ENCODE data around the gene MYMX.

The MYMX gene

DNA sequence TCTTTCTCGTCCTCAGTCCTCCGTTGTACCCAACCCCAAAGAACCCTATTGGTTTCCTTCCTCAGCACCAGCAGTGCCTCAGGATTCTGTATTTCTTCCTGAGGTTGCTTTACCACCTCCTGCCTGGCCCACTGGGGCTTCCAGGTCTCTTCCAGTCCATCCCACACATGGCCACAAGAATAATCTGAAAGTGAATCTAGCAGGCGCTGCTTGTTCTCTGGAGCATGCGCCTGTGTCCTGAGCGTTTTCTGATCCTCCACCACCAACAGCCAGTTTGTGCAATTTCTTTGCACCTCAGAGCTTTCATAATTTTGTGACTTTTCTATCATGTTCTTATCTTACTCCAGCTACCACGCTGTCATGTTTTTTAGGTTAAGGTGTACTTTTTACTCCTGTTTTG lies 18.5 kb downstream of the MYMX start:
- TF ChIP-seq, protein P1, sequence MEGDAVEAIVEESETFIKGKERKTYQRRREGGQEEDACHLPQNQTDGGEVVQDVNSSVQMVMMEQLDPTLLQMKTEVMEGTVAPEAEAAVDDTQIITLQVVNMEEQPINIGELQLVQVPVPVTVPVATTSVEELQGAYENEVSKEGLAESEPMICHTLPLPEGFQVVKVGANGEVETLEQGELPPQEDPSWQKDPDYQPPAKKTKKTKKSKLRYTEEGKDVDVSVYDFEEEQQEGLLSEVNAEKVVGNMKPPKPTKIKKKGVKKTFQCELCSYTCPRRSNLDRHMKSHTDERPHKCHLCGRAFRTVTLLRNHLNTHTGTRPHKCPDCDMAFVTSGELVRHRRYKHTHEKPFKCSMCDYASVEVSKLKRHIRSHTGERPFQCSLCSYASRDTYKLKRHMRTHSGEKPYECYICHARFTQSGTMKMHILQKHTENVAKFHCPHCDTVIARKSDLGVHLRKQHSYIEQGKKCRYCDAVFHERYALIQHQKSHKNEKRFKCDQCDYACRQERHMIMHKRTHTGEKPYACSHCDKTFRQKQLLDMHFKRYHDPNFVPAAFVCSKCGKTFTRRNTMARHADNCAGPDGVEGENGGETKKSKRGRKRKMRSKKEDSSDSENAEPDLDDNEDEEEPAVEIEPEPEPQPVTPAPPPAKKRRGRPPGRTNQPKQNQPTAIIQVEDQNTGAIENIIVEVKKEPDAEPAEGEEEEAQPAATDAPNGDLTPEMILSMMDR (IDR thresholded peaks at IDR 0.05; ENCODE audit: low read depth, low read length), result no peak
- no peak for TF ChIP-seq MAX (IDR thresholded peaks at IDR 0.05; ENCODE audit: low read depth, low read length)
- TF ChIP-seq MYC (IDR thresholded peaks at IDR 0.05; ENCODE audit: low read depth, low read length), result no peak
- TF ChIP-seq POLR2A (IDR thresholded peaks at IDR 0.05; ENCODE audit: extremely low read depth, insufficient read length), result no peak
- H3K4me3 ChIP-seq (ENCODE audit: low read depth, low read length), result no peak overlapping the region
- DNase-seq (ENCODE audit: low read depth), result no peak

GRCh38 chr6:44235891-44236516 lies 19.3 kb downstream of the MYMX start:
- no peak for DNase-seq (ENCODE audit: low read depth)
- H3K4me3 ChIP-seq (ENCODE audit: low read depth, low read length), result no peak overlapping the region
- TF ChIP-seq MYC (IDR thresholded peaks at IDR 0.05; ENCODE audit: low read depth, low read length) (no peak), POLR2A (IDR thresholded peaks at IDR 0.05; ENCODE audit: extremely low read depth, insufficient read length) (no peak), MAX (IDR thresholded peaks at IDR 0.05; ENCODE audit: low read depth, low read length) (no peak)
- TF ChIP-seq, protein P1 (IDR thresholded peaks at IDR 0.05; ENCODE audit: low read depth, low read length), result no peak

DNA sequence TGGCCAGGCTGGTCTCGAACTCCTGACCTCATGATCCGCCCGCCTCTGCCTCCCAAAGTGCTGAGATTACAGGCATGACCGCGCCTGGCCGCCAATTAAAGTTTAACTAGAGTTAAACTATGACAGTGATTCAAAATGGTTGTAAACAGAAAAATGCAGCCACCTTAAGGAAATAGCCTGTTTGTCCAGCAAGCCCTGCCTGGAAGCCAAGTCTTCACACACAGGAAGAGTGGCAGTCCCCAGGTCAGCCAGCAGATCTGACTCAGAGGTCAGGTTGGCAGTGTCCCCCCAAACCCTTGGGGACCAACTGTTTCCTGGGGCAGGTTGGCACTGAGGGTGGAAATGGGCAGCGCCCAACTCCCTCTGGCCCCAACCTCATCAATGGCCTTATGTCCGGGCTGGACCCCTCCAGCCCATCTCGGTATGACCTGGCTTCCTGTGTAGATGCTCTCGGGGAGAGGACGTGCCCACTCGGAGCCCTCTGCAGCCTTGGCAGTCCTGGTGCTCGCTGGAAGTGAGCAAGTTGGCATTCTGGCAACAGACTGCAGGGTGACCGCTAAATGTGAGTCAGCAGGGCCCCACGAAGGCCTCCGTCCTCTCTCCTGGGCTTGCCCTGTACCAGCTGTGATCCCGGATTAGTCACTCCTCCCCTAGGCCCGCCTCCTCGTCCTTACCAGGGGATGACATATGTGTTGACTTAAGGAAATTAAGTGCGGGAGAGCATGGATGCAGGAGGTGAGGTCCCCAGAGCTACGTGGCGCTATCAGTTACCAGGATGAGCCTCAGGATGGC lies 20.5 kb downstream of the MYMX start:
- peak overlapping the region; percentile 45 for H3K4me3 ChIP-seq (ENCODE audit: low read depth, low read length)
- DNase-seq (ENCODE audit: low read depth), result peak; percentile 94
- peak; percentile 40 for TF ChIP-seq MAX (IDR thresholded peaks at IDR 0.05; ENCODE audit: low read depth, low read length)
- TF ChIP-seq MYC (IDR thresholded peaks at IDR 0.05; ENCODE audit: low read depth, low read length), result peak; percentile 59; the same call in 1 of the 2 replicates
- TF ChIP-seq POLR2A (IDR thresholded peaks at IDR 0.05; ENCODE audit: extremely low read depth, insufficient read length), result no peak

DNA sequence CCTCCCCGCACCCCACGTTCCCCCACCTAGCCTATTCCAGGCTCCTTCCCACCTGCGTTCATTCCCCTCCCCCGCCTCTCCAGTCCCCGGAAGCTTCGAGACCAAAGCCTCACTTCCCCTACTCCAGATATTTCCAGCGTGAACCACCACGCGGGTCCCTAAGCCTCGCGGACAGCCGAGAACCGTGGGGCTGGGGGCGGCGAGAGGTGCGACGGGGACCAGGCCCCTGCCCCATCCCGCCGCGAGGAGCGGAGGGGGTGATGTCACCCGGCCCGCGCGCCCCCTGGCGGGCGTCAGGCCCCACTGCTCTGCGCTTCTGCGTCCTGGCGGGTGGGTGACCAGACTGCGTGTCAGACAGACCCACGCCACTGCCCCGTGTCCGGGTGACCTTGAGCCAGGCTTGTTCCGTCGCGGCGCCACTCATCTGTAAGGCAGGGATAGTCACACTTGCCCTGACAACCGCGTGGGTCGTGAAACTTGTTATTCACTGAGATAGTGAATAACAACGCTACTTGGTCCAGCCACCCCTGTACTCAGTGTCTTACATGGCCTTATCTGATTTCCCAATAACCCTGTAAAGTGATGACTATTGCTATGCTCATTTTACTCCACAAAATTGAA lies 21.2 kb downstream of the MYMX start:
- DNase-seq (ENCODE audit: low read depth), result peak; percentile 79
- H3K4me3 ChIP-seq (ENCODE audit: low read depth, low read length), result peak overlapping the region; percentile 45
- TF ChIP-seq, protein P1 (IDR thresholded peaks at IDR 0.05; ENCODE audit: low read depth, low read length), result peak; percentile 90
- TF ChIP-seq POLR2A (IDR thresholded peaks at IDR 0.05; ENCODE audit: extremely low read depth, insufficient read length) (peak; percentile 25), MYC (IDR thresholded peaks at IDR 0.05; ENCODE audit: low read depth, low read length) (no peak), MAX (IDR thresholded peaks at IDR 0.05; ENCODE audit: low read depth, low read length) (peak; percentile 32; the same call in 1 of the 2 replicates)

DNA sequence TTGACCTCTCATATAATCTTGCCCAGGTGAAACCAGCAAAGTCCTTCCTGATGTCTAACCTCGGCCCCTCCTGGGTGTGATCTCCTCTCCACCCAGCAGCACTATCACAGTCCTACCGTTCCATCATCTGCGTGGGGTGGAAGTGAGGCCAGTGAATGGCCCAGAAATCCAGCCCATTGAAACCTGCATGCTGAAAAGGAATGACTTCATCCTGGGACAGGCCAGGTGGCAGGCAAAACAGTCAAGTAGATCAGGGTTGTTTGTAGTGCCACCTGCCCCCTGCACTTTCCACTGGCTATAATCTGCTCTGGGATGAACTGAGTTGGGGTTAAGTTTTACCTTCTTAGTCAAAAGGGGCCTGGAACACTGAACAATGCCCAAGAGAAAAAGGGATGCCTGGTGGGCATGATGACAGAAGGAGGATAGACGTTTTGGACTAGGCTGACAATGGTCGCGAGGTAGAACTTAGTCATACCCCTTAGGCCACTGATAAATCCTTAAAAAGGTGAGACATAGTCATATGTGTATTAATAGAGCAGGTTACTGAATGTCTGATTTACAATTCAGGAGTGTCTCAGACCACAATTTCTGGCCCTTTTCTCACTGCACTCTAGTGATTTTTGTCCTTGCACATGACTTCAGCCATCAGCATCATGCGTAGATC lies 22.1 kb downstream of the MYMX start:
- H3K4me3 ChIP-seq (ENCODE audit: low read depth, low read length), result no peak overlapping the region
- no peak for DNase-seq (ENCODE audit: low read depth)
- TF ChIP-seq POLR2A (IDR thresholded peaks at IDR 0.05; ENCODE audit: extremely low read depth, insufficient read length), result no peak
- TF ChIP-seq, protein P1 (IDR thresholded peaks at IDR 0.05; ENCODE audit: low read depth, low read length), result no peak
- no peak for TF ChIP-seq MYC (IDR thresholded peaks at IDR 0.05; ENCODE audit: low read depth, low read length)
- TF ChIP-seq MAX (IDR thresholded peaks at IDR 0.05; ENCODE audit: low read depth, low read length), result no peak

Measured in NB4 (cell line).